HEK293 (cell line): ENCODE data around the gene COMMD2.

Source experiments
- CTCF ChIA-PET: fragments of 350-600 bp; formaldehyde crosslinking; extraction: SDS; loops from one replicate; lab custom pipeline; 2021; ENCODE audit warnings: antibody characterized with exemption; lab: Yijun Ruan, JAX
- POLR2A ChIA-PET: fragments of 300-600 bp; formaldehyde crosslinking; extraction: SDS; loops from one replicate; lab custom pipeline; 2020; ENCODE audit warnings: antibody characterized with exemption, inconsistent platforms; lab: Yijun Ruan, JAX
- H3K27ac ChIP-seq: fragments of 200-500 bp; sonication (Bioruptor generic); 2 replicates; pipeline ENCODE4 v1.5.1; 2014; ENCODE audit warnings: low read depth, low read length, control low read depth, inconsistent platforms; ENCODE audit errors: extremely low read depth
- H3K36me3 ChIP-seq, 2 experiments: fragments of 200-500 bp in 1 of 2; sonication (Bioruptor generic) in 1 of 2; 1 replicate in 1 of 2; 2 replicates in 1 of 2; pipeline ENCODE4 v1.5.1; 2014 to 2017; ENCODE audit warnings: inconsistent platforms in 2 of 2, low read length in 2 of 2; ENCODE audit not compliant: control insufficient read depth in 2 of 2, insufficient read depth in 1 of 2
- H3K4me1 ChIP-seq: fragments of 200-500 bp; sonication (Bioruptor generic); 2 replicates; pipeline ENCODE4 v1.5.1; 2014; ENCODE audit warnings: mild to moderate bottlenecking, low read length, inconsistent platforms; ENCODE audit not compliant: control insufficient read depth, insufficient read depth
- H3K4me3 ChIP-seq: 2 replicates; pipeline ENCODE4 v1.5.1; 2011; ENCODE audit warnings: low read depth, mild to moderate bottlenecking, control low read depth, low read length, moderate library complexity
- H3K9me3 ChIP-seq: fragments of 200-500 bp; sonication (Bioruptor generic); 2 replicates; pipeline ENCODE4 v1.5.1; 2014; ENCODE audit warnings: low read depth, low read length, inconsistent platforms; ENCODE audit not compliant: control insufficient read depth, insufficient read depth
- FEZF1 ChIP-seq: fragments of 450-650 bp; formaldehyde crosslinking; IDR thresholded peaks from 2 replicates; pipeline ENCODE4 v1.5.1; 2016; ENCODE audit warnings: missing biosample characterization, missing genetic modification characterization
- GLIS2 ChIP-seq: fragments of 450-650 bp; formaldehyde crosslinking; IDR thresholded peaks from 2 replicates; pipeline ENCODE4 v1.5.1; 2016; ENCODE audit warnings: missing biosample characterization, missing genetic modification characterization
- YY2 ChIP-seq: fragments of 450-650 bp; formaldehyde crosslinking; IDR thresholded peaks from 2 replicates; pipeline ENCODE4 v1.5.1; 2016; ENCODE audit warnings: missing biosample characterization, missing genetic modification characterization
- ZBTB20 ChIP-seq: fragments of 450-650 bp; formaldehyde crosslinking; IDR thresholded peaks from 2 replicates; pipeline ENCODE4 v1.5.1; 2016; ENCODE audit warnings: missing biosample characterization, missing genetic modification characterization
- ZNF112 ChIP-seq: fragments of 450-650 bp; formaldehyde crosslinking; IDR thresholded peaks from 2 replicates; pipeline ENCODE4 v1.5.0; 2017; ENCODE audit warnings: missing biosample characterization, missing genetic modification characterization
- ZNF169 ChIP-seq: fragments of 450-650 bp; formaldehyde crosslinking; IDR thresholded peaks from 2 replicates; pipeline ENCODE4 v1.5.1; 2016; ENCODE audit warnings: missing biosample characterization, missing genetic modification characterization
- ZNF239 ChIP-seq: fragments of 450-650 bp; formaldehyde crosslinking; IDR thresholded peaks from 2 replicates; pipeline ENCODE4 v1.5.1; 2016; ENCODE audit warnings: missing biosample characterization, missing genetic modification characterization
- ZNF426 ChIP-seq: fragments of 450-650 bp; formaldehyde crosslinking; IDR thresholded peaks from 2 replicates; pipeline ENCODE4 v1.5.1; 2017; ENCODE audit warnings: missing biosample characterization, missing genetic modification characterization, mild to moderate bottlenecking, inconsistent platforms, moderate library complexity
- ZNF654 ChIP-seq: fragments of 450-650 bp; formaldehyde crosslinking; IDR thresholded peaks from 2 replicates; pipeline ENCODE4 v1.5.1; 2016; ENCODE audit warnings: low read depth, missing biosample characterization, missing genetic modification characterization
- TF ChIP-seq, protein P1 (sequence below): fragments of 450-650 bp; formaldehyde crosslinking; IDR thresholded peaks from 2 replicates; pipeline ENCODE4 v1.5.1; 2016; ENCODE audit warnings: missing biosample characterization, missing genetic modification characterization, low read depth
- TF ChIP-seq, protein P2 (sequence below): fragments of 450-650 bp; formaldehyde crosslinking; IDR thresholded peaks from 2 replicates; pipeline ENCODE4 v1.5.1; 2016; ENCODE audit warnings: missing biosample characterization, missing genetic modification characterization
- TF ChIP-seq, protein P3 (sequence below): fragments of 450-650 bp; formaldehyde crosslinking; IDR thresholded peaks from 2 replicates; pipeline ENCODE4 v1.5.0; 2017; ENCODE audit warnings: missing biosample characterization, missing genetic modification characterization, borderline replicate concordance
- TF ChIP-seq, protein P4 (sequence below): fragments of 450-650 bp; formaldehyde crosslinking; IDR thresholded peaks from 2 replicates; pipeline ENCODE4 v1.5.1; 2016; ENCODE audit warnings: missing biosample characterization, missing genetic modification characterization
- TF ChIP-seq, protein P5 (sequence below): fragments of 450-650 bp; formaldehyde crosslinking; IDR thresholded peaks from 2 replicates; pipeline ENCODE4 v1.5.1; 2016; ENCODE audit warnings: missing biosample characterization, missing genetic modification characterization, borderline replicate concordance
- TF ChIP-seq, protein P6 (sequence below): fragments of 450-650 bp; formaldehyde crosslinking; IDR thresholded peaks from 2 replicates; pipeline ENCODE4 v1.5.1; 2016; ENCODE audit warnings: missing biosample characterization, missing genetic modification characterization, borderline replicate concordance

The COMMD2 gene

DNA sequence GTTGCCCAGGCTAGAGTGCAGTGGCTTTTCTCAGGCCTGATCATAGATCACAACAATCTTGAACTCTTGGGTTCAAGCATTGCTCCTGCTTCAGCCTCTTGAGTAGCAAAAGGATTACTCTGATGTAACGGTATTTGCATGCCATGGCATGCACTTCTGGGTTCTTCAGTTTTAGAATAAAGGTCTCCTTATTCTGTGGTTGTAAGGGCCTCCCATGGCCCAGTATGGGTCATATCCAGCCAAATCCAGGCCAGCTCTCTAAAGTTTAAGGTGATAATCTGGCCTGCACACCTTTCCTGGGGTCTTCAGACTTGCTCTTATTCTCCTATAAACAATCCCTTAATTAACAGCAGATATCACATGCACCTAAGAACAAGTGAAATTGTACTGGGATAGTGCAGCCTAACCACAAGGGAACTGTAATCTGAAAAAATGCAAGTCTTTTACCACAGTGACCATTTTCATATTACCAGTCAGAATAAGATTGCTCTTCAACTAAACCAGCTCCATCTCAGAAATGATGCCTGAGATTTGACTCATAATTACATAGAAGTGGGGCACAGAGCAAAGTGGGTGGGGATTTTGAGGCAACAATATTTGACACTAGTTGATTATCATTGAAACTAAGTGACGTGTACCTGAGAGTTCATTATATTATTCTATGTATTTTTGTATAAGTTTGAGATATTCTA, 25.4 kb downstream of the COMMD2 start (continued):
- TF ChIP-seq FEZF1 (tag by site-specific recombination) (no peak), ZNF426 (tag by site-specific recombination) (no peak), ZNF654 (no peak), ZNF239 (tag by site-specific recombination) (no peak)

DNA sequence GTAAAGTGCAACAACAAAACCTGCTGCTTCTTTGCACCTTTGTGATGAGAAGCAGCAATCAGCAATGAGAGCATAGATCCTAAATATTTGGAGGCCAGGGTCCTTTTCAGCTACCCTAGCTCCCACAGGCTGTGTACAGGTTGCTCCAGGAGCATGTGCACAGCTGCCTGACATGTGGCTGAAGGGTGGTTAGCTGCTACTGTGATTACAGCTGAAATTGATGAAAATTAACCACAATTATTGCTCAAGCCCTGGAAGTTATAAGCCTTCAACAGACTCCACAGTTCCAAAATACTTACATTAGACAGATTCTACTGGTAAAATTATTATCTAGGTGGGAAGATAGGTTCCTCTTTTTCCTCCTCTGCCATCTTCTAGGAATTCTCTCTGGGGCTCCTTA, 28.5 kb downstream of the COMMD2 start:
- ChIA-PET CTCF (no interaction called here), POLR2A (no interaction called here)
- no peak for TF ChIP-seq ZBTB20
- TF ChIP-seq, protein P1, sequence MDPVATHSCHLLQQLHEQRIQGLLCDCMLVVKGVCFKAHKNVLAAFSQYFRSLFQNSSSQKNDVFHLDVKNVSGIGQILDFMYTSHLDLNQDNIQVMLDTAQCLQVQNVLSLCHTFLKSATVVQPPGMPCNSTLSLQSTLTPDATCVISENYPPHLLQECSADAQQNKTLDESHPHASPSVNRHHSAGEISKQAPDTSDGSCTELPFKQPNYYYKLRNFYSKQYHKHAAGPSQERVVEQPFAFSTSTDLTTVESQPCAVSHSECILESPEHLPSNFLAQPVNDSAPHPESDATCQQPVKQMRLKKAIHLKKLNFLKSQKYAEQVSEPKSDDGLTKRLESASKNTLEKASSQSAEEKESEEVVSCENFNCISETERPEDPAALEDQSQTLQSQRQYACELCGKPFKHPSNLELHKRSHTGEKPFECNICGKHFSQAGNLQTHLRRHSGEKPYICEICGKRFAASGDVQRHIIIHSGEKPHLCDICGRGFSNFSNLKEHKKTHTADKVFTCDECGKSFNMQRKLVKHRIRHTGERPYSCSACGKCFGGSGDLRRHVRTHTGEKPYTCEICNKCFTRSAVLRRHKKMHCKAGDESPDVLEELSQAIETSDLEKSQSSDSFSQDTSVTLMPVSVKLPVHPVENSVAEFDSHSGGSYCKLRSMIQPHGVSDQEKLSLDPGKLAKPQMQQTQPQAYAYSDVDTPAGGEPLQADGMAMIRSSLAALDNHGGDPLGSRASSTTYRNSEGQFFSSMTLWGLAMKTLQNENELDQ (tag by site-specific recombination): no peak
- no peak for TF ChIP-seq ZNF169
- TF ChIP-seq, protein P2, sequence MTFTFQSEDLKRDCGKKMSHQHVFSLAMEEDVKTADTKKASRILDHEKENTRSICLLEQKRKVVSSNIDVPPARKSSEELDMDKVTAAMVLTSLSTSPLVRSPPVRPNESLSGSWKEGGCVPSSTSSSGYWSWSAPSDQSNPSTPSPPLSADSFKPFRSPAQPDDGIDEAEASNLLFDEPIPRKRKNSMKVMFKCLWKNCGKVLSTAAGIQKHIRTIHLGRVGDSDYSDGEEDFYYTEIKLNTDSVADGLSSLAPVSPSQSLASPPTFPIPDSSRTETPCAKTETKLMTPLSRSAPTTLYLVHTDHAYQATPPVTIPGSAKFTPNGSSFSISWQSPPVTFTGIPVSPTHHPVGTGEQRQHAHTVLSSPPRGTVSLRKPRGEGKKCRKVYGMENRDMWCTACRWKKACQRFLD (tag by site-specific recombination): no peak
- TF ChIP-seq, protein P3, sequence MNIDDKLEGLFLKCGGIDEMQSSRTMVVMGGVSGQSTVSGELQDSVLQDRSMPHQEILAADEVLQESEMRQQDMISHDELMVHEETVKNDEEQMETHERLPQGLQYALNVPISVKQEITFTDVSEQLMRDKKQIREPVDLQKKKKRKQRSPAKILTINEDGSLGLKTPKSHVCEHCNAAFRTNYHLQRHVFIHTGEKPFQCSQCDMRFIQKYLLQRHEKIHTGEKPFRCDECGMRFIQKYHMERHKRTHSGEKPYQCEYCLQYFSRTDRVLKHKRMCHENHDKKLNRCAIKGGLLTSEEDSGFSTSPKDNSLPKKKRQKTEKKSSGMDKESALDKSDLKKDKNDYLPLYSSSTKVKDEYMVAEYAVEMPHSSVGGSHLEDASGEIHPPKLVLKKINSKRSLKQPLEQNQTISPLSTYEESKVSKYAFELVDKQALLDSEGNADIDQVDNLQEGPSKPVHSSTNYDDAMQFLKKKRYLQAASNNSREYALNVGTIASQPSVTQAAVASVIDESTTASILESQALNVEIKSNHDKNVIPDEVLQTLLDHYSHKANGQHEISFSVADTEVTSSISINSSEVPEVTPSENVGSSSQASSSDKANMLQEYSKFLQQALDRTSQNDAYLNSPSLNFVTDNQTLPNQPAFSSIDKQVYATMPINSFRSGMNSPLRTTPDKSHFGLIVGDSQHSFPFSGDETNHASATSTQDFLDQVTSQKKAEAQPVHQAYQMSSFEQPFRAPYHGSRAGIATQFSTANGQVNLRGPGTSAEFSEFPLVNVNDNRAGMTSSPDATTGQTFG: no peak
- TF ChIP-seq, protein P4, sequence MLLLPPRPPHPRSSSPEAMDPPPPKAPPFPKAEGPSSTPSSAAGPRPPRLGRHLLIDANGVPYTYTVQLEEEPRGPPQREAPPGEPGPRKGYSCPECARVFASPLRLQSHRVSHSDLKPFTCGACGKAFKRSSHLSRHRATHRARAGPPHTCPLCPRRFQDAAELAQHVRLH: no peak
- TF ChIP-seq, protein P5, sequence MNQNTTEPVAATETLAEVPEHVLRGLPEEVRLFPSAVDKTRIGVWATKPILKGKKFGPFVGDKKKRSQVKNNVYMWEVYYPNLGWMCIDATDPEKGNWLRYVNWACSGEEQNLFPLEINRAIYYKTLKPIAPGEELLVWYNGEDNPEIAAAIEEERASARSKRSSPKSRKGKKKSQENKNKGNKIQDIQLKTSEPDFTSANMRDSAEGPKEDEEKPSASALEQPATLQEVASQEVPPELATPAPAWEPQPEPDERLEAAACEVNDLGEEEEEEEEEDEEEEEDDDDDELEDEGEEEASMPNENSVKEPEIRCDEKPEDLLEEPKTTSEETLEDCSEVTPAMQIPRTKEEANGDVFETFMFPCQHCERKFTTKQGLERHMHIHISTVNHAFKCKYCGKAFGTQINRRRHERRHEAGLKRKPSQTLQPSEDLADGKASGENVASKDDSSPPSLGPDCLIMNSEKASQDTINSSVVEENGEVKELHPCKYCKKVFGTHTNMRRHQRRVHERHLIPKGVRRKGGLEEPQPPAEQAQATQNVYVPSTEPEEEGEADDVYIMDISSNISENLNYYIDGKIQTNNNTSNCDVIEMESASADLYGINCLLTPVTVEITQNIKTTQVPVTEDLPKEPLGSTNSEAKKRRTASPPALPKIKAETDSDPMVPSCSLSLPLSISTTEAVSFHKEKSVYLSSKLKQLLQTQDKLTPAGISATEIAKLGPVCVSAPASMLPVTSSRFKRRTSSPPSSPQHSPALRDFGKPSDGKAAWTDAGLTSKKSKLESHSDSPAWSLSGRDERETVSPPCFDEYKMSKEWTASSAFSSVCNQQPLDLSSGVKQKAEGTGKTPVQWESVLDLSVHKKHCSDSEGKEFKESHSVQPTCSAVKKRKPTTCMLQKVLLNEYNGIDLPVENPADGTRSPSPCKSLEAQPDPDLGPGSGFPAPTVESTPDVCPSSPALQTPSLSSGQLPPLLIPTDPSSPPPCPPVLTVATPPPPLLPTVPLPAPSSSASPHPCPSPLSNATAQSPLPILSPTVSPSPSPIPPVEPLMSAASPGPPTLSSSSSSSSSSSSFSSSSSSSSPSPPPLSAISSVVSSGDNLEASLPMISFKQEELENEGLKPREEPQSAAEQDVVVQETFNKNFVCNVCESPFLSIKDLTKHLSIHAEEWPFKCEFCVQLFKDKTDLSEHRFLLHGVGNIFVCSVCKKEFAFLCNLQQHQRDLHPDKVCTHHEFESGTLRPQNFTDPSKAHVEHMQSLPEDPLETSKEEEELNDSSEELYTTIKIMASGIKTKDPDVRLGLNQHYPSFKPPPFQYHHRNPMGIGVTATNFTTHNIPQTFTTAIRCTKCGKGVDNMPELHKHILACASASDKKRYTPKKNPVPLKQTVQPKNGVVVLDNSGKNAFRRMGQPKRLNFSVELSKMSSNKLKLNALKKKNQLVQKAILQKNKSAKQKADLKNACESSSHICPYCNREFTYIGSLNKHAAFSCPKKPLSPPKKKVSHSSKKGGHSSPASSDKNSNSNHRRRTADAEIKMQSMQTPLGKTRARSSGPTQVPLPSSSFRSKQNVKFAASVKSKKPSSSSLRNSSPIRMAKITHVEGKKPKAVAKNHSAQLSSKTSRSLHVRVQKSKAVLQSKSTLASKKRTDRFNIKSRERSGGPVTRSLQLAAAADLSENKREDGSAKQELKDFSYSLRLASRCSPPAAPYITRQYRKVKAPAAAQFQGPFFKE: no peak
- no peak for TF ChIP-seq ZNF112 (tag by site-specific recombination)
- TF ChIP-seq YY2 (tag by site-specific recombination): no peak
- no peak for TF ChIP-seq ZNF426 (tag by site-specific recombination)
- TF ChIP-seq, protein P6, sequence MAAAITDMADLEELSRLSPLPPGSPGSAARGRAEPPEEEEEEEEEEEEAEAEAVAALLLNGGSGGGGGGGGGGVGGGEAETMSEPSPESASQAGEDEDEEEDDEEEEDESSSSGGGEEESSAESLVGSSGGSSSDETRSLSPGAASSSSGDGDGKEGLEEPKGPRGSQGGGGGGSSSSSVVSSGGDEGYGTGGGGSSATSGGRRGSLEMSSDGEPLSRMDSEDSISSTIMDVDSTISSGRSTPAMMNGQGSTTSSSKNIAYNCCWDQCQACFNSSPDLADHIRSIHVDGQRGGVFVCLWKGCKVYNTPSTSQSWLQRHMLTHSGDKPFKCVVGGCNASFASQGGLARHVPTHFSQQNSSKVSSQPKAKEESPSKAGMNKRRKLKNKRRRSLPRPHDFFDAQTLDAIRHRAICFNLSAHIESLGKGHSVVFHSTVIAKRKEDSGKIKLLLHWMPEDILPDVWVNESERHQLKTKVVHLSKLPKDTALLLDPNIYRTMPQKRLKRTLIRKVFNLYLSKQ (tag by site-specific recombination): no peak
- no peak for TF ChIP-seq GLIS2 (tag by site-specific recombination)
- Histone ChIP-seq H3K4me3 (no peak overlapping the region), H3K4me1 (no peaks in the 10 kb centered on the region), H3K27ac (no peak overlapping the region), H3K36me3 (no peaks in the 10 kb centered on the region), H3K9me3 (no peaks in the 10 kb centered on the region)
